Right lung (tissue), 5 donors: ENCODE results near the gene BMPER. TPM values are rescaled to one million over a fixed set of nuclear protein-coding genes. Genes with fewer than 3 reads are reported as not detected.

Source experiments
- DNase-seq, 2 donors: peaks; one replicate each; pipeline ENCODE4 v3.0.0-alpha.2; 2013
- polyA plus RNA-seq, 5 donors: library from polyadenylated mRNA; unstranded; fragments of 120-200 nt; gene quantifications; one replicate each; pipeline versions ENCODE4 v1.2.1 to v1.2.3, GENCODE V29; 2013; ENCODE audit warnings: inconsistent platforms in 1 of 5, low replicate concordance in 1 of 5; ENCODE audit not compliant: insufficient read length in 5 of 5, insufficient read depth in 1 of 5

Gene BMPER
- polyA plus RNA-seq, 5 donors = 34.9 to 51.2 (median 41.7) TPM

DNA sequence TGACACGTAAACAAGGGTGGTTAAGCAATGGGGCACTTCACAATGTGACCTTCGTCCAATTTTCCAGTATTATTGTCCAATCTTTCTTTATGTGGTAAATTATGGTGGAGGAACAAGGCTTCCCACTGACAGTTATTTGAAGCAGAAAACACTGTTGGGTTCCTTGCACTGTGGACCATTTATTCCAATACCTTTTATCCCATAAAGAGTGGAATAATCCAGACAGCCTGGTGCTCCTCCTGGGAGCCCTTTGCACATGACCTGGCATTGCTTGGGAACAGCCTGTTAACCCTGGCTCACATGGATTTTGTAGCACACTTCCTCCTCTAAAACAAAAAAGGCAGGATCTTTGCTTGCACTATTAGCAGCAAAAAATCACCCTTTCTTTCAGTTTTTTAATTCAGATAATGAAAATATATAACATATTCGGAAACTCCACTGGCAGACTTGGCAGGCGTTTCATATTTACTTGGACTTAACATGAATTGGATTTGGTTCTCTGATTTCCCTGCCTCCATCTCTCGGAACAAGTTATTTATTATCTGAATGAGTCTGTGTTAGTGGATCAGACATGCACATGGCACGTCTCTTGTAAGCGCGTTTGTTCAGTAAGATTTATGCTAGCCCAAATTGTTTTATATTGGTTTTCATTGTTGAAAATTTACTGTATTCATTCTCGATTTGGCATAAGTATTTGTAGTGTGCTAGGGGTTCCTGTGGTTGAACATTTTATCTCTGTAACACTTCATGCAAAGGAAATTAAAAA lies 59.3 kb downstream of the BMPER start:
- DNase-seq = peak; percentile 23 to 36

DNA sequence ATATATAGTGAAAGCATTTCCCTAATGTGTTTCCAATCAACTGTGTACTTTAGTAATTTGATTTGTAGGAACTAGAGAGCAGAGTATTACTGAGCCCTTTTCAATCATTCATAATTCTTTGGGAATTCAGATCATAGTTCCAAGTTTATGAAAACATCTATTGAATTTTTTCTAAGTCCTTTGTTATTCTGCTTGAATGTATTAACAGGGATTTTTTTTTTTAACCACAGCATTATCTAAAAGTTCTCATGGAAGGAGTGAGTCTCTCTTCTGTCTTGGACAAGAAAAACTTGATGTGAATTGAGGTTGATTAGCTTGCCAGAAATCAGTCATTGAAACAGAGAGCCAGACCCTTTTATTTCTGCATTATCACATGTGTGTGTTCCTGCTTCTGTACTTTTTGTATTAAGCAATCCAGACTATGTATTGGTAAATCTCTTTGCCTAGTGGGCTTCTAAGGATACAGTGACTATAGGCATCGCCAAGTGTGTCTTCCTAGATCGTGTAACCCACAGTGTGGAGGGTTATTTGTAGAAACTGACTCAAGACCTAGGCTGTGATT lies 59.9 kb downstream of the BMPER start:
- DNase-seq = peak; percentile 15 to 37

DNA sequence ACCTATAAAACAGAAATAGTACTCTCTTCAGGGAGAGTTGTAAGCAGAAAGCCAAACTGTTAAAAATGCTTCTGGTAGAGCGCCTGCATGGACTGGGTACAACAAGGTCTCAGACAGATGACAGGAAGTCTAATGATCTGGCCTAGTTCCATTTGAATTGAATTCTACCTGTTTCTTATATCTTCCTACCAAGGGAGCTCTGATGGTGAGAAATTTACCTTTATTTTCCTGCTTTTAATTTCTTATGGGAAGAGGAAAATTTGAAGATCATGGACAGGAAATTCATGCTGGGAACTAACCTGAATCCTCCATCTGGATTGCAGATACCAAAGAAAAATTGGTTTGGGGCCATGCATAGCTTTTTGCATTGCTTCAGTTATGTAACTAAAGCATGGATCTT lies 63.3 kb downstream of the BMPER start:
- no peak for DNase-seq

DNA sequence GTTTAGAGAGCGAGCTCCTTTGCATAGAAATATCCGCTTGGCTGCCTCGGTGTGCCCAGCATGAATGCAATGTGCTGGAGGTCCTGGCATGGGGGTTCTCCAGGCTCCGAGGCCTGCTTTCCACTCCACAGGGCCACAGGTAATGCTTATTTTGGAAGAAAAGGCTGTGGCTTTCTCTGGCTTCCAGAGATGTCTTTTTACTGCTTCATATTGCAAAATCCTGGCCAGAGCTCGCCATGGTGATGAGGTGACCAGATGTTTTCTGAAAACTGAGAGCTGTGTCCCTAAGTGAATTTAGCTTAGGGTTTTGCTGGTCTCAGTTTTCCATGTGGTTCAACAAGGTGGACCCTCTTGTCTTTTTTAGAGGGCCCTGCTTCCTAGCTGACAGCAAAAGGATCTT lies 65.2 kb downstream of the BMPER start:
- no peak for DNase-seq

DNA sequence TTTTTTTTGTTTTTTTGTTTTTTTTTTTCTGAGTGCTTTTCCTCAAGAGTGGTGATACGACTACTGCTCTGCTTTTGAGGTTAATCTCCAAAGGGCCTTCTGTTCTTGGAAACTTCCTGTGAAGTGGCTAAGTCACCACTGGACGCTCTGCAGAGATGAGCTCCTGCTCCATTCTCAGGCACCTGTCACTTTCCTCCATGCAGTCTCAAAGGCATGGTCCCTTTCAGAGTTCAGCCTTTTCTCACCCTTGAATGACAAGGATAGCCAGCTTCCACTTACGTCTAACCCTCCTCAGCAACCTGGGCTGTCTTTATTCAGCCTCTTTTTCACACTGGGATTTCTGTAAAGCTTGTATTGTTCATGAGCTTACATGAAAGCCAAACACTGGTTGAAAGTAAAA lies 65.8 kb downstream of the BMPER start:
- DNase-seq = no peak

DNA sequence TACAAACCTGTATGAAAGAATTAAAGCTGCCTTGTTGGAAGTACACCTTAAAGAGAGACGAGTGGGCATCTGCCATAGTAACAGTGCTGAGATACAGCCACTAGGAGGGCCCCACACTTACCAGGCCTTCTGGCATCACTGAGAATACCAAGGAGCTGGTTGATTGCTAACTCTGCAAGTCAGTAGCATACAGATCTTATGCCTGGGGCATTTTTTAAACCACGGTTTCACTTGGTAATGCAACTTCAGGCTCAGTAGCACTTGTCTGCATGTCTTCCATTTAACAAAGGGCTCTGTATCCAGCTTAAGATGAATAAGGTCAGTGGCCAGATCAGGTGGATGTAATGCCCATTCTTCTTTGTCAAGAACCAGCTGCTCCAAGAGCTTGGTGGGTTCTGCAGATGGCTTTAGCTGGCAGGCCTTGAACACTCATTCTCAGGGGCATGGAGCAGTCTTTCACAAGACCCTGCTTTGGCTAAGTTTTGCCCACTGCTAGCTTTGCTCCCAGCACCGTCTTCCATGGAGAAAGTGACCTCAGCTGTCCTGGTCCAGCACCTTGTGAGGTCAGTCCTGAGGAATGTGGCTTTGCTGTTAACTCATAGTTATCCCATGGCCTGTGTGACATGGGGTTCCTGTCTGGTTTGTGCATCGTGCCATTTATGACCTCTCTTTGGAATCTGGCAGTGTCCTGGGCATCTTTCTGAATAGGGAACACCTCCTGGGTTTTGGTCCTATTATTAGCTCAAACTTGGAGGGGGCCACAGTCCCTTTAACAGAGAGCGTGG lies 68.1 kb downstream of the BMPER start:
- DNase-seq = no peak

DNA sequence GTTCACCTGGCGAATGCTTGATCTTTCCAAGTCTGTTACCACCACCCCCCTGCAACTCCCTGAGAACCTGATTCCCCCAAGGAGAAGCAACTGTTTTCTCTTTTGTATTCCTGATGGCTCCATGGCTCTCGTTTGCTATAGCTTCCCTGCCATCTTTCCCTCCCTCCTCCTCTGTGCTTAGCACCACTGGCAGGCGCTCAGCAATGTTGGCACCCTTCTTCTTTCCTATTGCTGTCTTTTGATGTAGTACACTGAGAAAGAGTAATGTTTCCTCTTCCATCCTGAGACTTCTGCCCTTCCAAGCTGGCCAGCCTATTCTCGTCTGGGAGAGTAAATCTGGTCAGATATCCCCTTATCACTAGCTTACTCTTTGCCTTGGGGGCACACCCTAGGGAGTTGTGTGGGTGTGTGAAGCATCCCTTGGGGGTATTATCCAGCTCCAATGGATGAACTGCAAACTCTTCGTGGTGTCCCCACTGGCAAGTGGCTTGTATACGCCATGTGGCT lies 74.0 kb downstream of the BMPER start:
- DNase-seq = no peak

DNA sequence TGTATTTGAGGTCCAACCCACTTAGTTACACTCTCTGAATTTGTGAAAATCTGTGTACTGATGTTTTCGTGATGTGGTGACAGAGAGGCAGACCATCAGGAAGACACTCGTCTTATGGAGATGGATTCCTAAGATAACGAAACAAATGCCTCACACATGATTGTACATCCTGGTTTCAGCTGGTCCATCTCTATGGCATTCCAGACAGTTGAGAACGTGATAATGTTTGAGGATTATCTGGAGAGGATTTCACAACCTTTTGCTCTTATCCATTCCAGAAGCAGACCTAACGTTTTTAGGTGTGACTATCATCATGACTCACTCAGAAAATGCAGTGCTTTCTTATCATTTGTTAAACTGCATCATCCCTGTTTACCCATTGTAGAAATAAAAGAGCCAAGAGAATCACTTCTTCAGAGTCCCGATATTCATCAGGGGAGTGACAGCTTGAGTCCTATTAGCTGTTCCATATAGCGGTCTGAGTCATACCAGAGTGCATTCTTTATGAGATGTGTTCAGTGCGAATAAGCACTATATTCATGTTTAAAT lies 74.5 kb downstream of the BMPER start:
- peak; percentile 17 to 18 for DNase-seq

DNA sequence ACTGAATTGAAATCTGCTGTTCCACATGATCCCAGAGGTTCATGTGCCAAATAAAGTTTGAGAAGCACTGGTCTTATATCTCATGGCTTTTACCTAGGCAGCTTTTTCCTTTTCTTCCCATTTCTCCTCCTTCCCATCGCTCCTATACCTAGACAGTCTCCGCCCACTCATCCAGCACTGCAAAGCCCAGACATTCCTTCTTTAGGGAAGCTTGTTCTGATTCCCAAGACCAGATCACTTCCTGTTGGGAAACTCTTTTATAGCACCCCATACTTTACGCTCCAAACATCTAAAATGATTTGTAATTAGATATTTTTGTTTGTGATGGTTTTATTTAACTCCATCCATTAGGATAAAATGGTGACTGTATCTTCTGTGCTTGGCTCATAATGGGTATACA lies 75.9 kb downstream of the BMPER start:
- no peak for DNase-seq

DNA sequence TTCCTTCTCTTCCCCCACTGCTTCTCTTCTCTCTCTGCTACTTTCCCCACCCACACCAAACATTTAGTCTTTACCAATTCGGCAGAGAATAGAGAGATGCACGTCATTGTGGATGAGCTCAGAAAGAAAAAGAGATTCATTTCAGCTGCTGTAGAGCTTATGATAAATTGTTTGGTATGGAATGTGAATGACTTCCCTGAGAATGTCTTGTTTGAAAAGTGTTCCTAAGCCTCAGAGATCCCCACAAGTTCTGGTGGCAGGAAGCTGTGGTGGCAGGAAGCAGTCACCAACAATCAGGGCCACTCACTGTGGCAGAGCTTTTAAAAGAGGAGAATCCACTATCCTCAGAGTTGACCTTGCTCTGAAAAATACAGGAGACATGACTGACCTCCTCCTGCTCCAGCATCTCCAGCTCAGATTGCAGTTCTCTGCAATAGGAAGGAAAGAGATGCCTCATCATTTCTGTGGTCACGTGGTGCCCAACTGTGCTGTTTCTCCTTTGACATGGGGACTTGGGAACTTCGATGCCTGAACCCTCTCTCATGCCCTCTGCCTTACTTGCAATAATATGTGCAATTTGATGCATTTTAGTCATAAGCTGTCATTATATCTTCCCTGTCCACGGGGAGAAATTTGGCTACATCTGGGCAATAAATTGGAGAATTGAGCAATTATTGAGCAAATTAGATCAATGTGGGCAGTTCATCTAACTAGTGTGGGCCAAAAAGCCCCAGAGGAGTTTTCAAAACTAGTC lies 76.5 kb downstream of the BMPER start:
- DNase-seq = no peak

DNA sequence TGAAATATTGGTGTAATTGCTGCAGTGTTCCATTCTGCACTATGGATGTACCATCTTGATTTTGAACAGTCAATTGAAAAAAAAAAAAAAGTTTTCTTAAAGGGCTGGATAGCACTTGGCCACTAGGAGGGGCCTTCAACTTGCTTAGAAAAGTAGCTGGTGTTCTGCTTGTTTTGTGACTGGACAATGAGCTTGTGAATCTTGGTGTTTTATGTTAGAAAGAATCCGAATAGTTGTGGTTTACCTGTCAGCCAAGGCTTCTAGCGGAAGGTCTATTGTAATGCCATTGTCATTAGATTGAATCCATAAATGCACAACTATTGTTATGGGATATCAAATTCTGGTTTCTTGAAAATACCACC lies 77.1 kb downstream of the BMPER start:
- DNase-seq = no peak

DNA sequence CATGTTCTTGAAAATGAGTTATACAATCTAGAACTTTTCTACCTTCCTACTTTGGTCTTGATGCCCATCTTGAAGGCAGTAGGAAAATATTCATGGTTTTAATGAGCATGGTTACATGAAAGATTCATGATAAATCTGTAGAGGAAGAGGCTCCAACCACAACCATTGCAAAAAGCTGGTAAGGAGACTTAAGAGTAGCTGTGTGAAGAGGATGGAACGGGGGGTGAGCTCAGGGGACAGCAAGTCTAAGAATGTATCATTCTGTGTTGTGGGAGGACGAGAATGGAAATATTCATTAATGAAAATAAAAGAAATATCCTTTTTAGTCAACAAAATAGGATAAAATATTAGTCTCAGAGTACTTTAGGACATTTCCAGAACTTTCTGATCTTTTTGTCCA lies 81.1 kb downstream of the BMPER start:
- DNase-seq = no peak

DNA sequence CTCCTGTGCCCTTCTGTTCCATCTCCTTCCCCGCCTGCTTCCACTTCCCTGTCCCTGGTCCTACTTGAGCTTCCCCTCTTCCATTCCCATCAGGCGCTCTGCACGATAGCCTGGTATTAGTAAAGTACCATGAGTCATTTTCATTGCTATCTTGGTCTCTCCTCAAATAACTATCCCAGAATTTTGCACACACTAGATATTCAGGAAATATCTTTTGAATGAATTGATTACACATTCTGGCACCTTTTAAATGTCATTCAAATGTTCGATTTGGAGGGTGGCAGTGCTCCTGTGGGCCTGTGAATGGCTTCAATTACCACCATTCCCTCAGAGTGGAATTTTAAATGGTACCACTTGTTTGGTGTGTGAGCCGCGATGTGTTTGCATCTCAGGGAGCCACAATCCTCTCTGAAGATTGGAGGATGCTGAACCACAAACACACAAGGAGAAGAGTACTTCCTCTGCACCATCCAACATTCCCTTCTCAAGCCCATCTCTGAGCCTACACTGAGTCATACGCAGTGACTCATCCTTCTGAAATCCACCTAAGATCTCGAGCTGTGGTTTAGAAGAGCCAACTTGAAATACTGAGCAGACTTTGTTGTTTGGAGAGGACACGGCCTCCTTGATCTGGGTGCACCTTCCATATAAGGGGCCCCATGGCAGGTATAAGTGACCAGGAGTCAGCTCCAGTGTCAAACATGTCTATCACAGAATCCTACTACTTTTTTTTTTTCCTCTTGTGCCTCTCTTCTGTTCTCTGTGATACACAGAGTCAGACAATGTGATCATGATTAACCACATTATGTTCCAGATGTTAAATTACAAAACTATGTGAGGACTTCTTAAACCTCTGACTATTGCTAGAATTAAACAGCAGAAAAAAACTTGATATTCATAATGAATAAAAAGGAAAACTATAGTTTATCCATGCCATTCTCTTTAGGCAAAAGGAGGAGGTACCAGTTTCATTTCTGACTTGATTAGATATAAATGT lies 81.9 kb downstream of the BMPER start:
- no peak for DNase-seq

DNA sequence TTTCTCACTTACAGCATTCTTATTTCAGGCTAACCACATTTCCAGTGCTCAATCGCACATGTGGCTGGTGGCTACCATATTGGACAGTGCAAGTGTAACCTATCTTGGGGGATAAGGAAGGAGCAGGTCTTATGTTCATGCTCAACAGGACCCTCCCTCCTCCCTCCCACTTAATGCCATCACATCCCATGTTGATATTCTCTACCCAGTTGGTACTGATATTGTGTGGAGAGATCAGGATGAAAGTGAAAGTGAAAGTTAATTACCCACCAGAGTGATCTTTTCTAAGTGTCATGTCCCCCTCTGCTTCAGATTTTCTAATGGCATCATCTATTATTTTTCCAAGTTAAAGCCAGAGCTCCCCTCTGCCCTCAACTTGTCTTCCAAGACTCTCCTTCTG lies 91.6 kb downstream of the BMPER start:
- no peak for DNase-seq

DNA sequence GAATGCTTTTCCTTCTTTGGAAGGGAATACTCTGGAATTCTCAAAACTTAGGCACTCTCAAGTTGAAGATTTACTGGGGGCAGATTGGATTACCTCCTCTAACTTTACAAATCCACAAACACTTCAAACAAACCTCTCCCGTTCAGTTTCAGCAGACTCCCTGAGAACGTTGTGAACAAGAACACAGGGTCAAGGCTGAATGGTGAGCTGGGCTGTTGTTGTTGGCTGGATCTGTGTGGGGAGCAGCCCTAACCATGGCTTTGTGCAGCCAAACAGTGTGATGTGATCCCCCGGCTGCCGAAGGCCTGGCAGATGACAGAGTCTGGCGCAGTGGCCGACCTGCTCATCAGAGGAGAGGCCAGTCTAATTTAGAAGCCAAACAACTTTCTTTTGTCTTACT lies 93.1 kb downstream of the BMPER start:
- DNase-seq = no peak

DNA sequence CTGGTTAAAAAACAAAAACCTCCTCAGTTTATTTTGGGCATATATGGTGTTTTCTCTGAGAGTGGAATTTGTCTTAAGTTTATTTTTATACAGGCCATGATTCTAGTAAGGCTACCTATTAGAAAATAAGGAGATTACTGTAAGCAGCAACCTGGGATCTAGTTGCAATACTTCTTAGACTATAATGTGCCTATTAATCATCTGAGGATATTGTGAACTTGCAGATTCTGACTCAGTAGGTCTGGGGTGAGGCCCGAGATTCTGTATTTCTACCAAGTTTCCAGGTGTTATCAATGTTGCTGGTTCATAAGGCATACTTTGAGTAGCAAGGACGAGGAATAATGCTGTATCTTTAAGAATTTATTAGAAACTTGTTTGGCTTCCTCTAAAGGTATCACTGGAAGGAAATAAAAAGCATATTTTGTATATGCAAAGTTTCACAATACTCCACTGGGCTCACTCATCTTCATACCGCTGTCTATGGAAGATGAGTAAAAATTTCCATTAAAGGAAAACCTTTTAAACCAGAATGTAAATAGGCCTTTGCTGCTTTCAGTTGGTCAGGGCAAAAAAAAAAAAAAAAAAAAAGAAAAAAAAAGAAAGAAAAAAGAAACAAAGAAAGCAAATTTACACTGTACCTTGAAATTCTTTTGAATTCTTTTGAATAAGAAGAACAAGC lies 105.8 kb downstream of the BMPER start:
- DNase-seq = no peak

DNA sequence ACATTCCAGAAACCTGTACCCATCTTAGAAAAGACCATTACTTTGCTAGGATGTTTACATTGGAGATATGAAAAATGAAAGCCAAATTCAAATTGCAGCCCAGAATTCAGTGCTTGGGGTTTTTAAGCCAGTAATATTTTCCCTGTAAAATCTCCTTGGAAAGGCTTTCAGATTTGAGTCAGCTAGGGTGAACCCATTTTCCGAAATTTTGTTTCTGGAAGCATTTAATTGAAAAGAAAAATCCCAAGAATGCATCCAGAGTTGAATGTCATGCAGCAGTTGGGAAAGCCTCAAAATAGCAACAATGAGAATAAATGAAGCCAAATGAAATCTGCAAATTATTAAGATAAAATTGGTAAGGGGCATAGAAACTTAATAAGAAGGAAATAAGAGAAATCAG lies 106.4 kb downstream of the BMPER start:
- no peak for DNase-seq

DNA sequence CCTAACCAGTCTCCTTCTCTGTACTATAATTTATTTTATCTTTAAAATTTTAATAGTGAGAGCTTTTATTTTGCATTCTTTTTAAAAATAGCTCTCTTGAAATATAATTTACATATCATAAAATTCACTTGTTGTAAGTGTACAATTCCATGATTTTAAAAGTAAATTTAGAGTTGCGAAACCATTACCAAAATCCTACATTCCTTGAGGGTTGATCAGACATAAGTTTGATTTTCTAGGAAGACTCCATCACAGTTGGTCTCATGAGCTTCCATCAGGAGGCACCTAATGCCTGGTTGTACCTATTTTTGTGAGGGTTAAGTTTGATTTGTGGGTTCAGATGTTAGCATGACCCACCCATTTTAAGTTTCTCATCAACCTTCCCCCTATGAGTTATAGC lies 108.1 kb downstream of the BMPER start:
- no peak for DNase-seq

DNA sequence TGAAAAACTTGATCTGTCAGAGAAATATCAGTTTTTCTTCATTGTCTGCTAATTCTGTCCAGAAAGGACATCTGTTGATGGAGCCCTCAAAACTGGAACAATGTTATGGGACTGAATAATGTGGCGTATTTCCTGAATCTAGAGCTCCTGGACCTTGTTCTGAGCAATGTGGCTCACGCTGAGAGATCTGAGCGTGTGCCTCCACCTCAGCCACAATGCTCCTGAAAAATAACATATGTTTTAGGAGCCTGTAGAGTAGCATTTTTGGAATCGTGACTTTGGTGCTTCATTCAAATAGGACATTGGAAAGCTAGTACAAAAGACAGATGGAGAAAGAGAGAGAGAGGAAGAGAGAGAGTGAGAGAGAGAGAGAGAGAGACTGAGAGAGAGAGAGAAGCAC lies 110.3 kb downstream of the BMPER start:
- DNase-seq = no peak

DNA sequence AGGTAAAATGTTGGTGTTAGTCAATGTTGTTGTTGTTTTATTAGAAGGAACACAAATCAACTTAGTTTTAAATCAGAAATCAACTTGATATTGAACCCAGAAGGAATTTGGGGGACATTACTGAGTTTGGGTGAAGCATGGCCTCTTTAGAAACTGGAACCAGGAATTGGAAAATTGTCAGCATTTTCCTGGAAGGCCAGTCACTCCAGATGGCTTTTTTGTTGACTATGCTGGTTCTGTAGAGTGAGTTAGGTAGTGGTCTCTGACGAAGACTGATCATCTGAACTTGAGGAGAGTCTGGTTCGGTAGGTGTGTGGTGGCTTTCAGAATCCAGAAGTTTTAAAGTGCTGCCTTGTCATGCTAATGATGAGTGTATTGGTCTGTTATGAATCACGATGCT lies 111.5 kb downstream of the BMPER start:
- DNase-seq = no peak
